ENCODE data around the gene FAXC.
"Not testable (repeated sequence)": the region's sequence is repeated elsewhere in the genome, so short reads cannot be mapped to it uniquely, and the experiment has no call there.

FAXC gene

DNA sequence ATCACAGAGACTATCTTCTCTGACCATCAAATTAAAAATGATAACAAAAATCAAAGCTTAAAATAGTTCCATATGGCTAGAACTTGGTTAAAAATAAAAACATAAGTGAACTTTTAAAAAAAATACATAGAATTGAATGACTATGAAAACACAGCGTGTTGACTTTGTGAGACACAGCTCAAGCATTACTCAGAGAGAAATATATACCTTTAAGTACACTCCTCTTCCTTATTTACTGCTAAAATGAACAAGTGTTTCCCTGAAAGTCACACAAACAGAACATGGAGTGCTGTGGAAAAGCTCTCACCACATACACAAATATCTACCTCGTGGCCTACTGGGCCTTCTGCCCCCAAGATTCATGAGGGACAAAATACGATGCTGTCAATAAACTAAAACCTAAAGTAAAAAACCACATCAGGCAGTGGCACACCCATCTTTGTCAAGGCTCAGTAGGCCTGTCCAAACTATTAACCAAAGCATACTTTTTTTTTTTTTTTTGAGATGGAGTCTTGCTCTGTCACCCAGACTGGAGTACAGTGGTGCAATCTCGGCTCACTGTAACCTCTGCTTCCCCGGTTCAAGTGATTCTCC, 7.5 kb downstream of the FAXC start:
- DNase-seq (ENCODE audit: low read depth): no peak

DNA sequence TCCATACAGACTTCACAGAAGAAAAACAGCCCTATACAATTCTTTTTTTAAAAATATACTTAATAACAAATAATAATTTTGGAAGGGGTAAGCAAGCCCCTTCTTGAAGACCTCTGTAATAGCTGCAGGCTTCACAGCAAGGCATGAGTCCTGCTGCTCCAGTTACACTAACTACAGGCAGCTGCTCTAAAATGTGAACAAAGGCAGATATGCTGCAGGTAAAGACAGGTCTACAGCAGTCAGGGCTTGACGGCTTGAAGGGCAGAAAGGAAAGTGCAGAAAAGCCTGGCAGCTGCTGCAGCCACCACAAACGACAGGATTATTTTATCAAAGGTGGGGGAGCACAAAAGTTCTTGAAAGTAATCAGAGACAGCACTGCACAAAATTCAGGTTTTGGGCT, 11.3 kb downstream of the FAXC start:
- no peak for DNase-seq (ENCODE audit: low read depth)

DNA sequence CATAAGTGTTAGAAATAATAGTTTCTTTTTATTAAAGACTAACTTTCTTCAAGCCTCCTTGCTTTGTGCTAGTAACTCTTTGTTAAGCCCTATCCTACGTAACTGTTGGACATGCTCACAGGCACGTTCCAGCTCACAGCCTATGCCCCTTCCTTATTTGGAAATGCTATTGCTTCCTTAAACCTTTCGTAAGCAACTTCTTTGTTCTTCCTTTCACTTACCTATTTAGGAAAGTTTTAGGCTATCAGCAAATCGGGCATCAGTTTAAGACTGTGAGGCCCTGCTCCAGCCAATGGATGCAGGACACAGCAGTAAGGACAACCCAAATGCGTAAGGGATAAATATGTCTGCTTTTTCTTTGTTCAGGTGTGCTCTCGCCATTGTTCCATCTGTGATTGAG, 14.2 kb downstream of the FAXC start:
- DNase-seq (ENCODE audit: low read depth): not testable (repeated sequence)

DNA sequence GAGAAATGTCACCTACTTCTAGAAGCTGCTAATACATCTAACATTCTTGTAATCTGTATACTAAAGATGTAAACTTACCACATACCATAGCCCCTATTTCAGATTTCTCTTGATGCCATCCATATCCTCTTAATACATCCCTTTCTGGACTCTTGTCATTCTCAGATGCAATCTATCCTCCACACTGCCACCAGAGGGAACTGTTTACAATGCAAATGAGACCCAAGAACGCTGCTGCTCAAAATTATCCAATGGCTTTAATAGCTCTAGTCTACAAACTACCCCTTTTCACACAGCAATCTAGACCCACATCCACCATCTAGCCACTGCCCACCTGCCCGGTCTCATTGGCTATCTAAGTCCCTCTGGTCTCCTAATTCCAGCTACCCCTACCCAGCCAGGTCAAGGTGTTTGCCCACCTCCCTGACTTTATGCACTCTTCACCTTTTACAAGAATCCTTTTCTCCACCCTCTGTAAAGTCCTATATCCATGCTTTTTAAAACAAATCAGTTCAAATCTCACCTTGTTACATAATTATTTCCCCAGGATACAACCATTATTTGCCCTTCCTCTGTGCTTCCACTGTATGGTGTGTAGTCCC, 14.8 kb downstream of the FAXC start:
- DNase-seq (ENCODE audit: low read depth): no peak

DNA sequence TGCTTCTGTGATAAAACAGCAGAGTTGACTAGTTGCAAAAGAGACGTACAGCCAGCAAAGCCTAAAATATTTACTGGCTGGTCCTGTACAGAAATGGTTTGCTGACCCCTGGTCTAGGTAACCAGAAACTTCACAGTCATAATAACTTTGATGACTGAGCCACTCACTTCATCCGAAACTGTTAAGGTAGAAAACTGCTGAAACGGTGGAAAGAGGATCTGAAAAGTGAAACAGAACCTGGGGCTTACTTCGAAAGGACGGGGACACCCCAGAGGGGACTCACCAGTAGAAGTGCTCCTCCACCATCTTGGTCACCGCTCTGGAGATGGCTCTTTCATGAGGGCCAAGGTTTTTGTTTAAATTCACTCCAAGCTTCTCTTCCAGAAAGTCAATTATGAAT, 16.4 kb downstream of the FAXC start:
- no peak for DNase-seq (ENCODE audit: low read depth)

DNA sequence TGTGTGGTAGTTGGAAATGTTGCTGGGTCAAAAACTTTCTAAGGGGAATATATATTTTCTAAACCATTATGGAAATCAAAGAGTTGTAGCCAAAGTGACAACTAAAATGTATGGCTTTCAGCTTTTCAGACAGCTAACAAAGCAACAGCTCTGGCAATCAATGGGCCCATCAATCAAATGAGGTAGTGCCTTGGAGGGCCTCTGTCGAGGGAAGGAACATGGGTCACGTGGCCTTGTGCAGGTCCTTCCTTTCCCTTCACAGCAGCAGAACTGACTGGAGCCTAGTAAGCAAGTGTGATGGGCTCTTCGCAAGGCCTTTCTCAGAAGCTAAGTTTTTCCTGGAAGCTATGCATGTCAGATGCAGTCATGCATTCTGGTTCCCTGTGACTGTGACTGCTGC, 17.9 kb downstream of the FAXC start:
- no peak for DNase-seq (ENCODE audit: low read depth)

DNA sequence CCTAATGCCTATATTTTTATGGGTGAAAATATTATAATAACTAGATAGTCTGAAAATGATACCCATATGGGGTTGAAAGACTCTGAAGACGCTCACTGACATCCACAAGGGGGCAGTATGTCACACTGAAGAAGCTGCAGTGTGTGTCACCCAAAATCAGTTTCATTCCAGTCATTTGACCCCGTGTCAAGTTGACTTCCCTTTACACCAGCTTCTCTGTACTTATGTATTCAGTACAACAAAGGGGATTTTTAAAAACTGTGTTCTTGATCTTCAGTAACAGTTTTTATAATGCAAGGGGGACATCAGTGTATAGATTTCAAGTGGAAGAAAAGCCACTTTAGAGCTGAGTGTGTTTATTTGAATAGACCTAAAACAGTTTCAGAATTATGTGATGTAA, 19.3 kb downstream of the FAXC start:
- DNase-seq (ENCODE audit: low read depth): peak; percentile 20

DNA sequence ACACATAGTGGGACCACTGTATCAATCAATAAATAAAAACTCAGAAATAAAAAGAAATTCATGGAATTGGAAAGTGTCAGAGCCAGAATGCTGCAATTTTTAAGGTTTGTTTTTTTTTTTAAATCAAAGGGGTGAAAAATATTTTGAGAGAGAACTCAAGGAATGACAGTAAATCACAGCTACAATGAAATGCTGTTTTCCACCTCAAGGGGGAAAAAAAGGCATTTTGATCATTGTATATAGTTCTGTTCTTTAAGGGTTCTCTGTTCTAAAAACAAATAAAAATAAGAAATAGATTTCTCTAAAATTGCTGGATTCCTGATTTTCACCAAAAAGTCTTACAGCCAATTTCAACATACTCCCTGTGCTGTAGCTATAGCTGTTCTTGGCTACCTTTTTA, 24.5 kb downstream of the FAXC start:
- DNase-seq (ENCODE audit: low read depth): no peak

DNA sequence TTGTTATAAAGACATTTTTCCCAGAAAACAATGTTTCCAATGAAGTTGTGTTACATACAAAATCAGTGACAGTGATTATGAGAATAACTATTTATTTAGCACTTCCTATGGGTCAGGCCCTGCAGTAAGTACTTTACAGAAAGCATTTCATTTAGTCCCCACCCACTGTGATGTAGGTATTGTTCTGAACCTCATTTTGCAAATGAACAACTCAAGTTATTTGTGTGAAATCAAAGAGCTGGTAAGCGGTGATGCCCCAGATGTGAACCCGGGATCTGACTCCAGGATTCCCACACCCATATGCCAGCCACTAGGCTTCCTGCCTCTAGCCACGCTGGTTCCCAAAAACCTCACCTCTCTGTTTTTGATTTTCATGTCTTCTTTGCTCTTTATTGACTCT, 30.9 kb downstream of the FAXC start:
- DNase-seq (ENCODE audit: low read depth): no peak

DNA sequence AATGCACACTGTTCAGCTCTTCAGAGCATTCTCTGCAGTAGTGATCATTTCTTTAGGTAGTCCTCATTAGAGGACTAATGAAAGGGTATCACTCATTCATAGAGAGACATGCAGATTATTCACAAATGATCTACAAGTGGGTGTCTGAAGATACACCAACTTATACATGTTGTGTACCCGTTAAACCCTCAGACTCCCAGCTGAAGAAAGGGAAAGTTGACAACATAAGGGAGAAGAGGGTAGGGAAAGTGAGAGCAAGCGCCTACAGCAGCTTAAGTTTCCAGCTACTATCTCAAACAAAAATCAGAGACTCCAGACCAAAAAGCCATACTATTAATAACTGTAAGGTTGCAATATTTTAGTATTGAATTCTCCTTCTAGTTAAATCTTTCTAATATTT, 37.1 kb downstream of the FAXC start:
- DNase-seq (ENCODE audit: low read depth): no peak

DNA sequence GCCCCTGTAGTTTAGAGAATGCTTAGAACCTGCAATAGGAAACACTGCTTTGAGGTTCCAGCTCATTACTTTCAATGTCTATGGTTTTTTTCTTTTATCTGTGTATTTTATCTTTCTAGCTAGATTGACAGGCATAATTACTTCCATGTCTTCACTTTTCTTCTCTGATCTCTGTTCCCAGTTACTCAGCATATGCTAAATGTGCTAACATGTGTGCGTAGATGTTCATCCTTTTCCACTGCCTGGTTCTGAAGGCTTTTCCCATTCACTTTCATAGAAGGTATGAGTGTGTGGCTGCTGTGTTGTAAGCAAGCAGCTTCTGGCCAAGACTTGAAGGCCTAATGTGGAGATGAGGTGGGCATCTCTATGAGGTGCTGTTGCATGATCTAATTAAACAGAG, 38.9 kb downstream of the FAXC start:
- no peak for DNase-seq (ENCODE audit: low read depth)

DNA sequence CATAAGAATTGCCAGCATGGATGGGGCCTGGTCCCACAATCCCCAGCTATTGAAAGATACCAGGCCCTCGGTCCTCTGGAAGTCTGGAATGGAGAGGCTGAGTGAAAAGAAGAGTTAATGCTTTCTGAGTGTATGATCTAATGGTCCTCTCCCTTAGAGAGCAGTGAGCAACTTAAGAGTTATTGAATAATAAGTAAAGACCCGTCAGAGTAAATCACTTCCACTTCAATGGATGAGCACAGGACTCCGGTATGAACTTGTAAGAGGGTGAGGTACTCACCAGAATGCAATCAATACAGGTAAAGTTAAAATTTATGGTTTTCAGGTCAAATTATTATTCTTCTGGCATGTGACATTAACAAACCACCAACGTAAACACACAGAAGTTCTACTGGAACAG, 39.9 kb downstream of the FAXC start:
- DNase-seq (ENCODE audit: low read depth): no peak

DNA sequence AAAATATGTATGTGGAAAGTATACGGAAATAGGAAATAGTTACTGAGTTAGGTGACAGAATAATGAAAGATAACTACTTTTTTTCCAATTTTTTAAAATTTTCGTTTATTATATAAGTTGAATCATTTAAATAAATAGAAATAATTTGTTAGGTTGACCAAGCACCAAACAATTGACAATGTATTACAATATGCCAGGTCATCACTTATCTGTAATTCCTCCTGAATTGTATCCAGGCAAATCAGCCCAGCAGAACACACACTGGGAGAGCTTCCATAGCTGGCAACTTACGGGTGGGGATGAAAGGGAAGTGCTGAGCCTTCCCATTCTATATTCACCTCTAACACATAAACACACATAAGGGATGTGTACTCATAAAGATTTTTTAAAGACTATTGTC, 40.7 kb downstream of the FAXC start:
- no peak for DNase-seq (ENCODE audit: low read depth)

DNA sequence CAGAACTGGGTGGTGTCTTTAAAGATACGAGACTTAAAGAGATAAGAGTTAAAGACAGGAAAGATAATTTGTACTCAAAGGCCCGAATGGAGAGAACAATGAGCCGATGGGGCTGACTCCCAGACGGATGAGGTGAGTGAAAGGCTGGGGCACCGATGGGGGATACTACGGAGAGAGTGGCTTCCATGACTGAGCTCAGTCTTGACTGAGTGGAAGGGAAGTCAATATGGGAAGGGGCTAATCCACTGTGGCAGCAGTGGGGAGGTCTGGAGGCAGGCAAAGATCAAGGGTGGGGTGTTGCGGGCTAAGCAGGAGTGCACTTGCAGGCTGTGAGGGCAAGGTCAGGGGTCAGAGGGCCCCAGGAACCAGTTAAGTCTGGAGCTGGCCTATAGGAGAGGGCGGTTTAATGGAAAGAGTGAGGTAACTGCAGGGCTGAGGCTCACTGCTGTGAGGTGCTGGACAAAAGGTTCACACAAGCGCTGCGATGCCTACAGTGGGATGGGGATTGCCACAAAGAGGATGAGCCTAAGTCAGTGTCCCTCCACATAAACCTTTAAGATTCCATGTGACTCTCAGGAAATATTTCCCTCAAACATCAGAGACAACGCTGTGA, 42.1 kb downstream of the FAXC start:
- DNase-seq (ENCODE audit: low read depth): no peak

DNA sequence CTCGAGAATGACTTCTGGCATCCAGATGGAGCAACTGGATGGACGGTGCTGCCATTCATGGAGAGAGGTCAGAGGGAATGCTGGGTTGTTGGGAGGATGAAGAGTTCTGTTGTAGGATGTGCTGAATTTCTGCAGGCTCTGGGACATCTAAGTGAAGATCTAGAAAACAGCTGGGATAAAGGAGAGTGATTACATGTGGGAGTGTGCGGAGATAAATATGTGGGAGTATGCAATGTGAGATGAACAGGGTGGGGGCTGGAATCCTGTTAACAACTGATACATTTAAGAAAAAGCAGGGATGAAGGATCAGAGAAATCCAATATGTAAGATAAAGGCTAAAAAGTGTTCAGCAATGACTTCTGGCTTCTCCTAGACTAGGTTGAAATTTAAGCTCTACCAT, 43.1 kb downstream of the FAXC start:
- no peak for DNase-seq (ENCODE audit: low read depth)

DNA sequence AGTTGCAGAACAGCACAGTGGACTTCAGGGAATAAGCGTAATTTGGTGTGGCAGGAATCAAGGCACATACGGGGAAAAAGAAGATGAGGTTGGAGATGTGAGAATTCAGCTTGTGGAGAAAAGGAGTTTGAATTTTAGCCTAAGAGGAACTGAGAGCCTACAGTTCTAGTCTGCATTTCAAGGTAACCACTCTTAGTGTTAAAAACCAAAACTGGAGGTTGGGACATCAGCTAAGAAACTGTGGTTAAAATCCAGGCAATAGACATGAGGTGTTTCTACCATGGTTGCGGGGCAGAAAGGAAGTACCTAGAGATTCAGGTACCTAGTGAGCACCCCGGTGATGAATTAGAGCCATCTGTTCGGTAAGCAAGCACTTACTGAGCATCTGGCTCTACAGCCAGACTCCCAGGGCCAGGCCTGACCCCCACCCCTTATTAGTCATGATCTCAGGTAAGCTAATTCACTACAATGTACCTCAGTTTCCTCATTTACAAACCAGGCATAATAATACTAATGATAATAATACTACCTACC, 44.4 kb downstream of the FAXC start:
- no peak for DNase-seq (ENCODE audit: low read depth)

DNA sequence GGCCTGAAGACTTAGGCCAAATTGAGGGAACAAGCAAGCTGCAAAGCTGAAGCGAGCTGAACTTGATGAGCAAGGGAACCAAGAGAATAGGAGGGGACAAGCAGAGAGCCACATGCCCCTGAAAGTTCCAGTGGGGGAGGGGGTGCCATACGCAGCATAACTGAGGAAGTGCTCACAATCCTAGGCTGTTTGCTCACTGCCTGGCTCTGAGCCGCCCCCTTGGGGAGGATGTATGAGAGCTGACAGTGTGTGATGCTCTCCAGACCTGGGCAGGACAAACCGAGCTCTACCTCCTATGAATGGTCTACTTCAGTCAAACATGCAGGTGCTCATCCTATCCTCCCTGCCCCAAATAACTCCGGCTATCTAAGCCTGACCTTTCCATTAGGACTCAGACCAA, 52.1 kb downstream of the FAXC start:
- DNase-seq (ENCODE audit: low read depth): no peak

DNA sequence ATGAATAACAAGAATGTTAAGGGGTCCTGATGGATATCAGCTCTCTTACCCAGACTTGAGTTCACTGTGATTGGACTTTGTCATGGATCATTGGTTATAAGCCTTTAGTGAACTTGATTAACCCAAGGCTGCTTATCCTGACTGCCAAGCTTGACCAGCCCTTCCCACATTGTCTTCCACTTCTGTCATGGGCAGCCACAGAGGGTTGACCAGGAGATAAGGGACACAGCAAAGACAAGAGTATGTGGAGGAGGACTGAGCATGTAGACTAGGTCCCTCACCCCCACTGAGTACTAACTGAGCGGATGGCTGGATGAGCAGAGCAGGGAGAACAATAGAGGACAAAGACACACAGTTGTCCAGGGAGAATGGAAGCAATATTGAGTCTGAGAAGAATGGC, 52.5 kb downstream of the FAXC start:
- DNase-seq (ENCODE audit: low read depth): no peak

DNA sequence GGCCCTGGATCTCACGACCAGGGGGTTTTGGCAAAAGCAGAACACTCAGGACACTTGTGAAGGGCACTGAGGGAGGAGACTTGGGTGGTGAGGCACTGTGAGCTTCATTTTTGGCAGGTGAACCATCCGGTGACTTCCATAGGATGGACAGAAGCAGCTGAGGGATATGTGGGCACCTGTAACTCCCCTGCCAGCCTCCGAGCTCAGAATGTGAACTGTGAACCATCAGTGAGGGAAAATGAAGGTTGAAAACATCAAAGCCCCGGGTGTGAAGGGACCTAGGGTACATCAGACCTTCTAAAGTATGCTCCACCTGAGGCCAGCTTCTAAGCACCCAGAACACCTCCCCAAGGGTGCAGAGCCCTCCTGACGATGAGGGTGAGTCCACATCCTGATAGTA, 53.2 kb downstream of the FAXC start:
- no peak for DNase-seq (ENCODE audit: low read depth)

DNA sequence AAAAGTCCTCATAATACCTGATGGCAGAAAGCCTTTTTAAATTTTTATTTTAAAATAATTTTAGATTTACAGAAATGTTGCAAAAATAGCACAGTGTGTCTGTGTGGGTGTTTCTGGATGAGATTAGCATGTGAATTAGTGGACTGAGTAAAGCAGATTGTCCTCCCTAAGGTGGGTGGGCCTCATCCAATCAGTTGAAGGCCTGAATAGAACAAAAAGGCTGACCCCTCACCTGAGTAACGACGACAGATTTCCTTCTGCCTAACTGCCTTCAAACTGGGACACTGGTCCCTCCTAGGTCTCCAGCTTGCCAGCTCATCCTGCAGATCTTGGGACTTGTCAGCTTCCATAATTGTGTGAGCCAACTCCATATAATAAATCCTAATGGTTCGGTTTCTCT, 54.2 kb downstream of the FAXC start:
- DNase-seq (ENCODE audit: low read depth): no peak

DNA sequence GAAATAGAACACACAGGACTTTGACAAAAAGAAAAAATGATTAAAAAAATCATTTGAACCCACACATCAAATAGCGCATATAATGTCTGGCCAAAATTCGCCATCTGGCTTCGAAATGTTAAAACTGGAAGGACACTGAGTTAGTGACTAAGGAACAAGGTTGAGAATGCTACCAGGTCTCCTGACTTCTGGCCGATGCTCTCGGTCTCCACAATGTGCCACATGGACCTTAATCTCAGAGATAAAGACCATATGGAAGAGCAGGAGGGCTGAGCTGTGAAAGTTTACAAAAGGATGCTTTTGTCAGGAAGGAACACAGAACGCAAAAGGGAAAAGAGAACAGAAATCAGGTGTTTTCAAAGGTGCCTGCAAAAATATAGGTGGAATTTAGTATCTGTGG, 54.7 kb downstream of the FAXC start:
- DNase-seq (ENCODE audit: low read depth): no peak

DNA sequence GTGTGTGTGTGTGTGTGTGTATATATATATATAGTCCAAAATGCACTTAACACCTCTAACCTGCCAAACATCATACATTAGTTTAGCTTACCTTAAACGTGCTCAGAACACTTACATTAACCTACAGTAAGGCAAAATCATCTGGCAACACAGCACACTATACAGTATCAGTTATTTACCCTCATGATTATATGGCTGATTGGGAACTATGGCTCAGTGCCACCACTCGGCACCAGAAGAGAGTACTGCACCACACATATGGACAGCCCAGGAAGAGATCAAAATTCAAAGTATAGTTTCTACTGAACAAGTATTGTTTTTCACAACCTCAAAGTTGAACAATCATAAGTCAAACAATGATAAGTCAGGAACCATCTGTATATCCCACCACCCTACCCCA, 59.8 kb downstream of the FAXC start:
- DNase-seq (ENCODE audit: low read depth): no peak

DNA sequence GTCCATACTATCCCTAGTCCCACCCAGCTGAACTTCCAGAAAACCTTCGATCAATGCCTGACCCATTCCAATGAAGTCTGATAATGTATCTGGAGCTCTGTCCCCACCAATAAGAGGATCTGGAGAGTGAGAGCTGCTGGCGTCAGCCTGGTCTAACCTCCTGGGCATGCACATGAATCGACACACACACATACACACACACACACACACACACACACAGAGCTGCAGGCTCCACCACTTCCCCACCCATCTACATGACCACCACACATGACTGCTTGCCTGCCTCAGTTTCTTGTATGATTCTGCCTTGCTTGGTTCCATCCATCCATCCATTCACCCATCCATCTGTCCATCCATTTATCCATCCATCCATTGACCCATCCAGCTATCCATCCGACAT, 60.8 kb downstream of the FAXC start:
- DNase-seq (ENCODE audit: low read depth): no peak

DNA sequence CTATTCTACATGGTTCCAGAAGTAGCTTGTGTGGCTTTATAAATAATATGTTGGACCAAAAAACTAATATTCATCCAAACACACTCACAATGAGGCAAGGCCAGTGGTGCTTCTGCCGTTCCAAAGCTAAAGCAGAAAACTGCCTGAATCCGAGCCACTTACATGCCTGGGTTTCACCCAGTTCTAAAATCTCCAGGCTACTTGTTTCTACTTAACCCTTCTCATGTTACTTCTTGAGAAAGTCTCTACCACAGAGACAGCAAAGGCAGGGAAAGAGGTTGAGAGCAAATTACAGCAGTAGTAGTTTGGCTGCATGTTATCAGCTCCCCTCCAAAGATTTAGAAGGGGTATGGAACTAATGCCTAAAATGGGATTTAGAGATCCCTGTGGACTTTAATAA, 62.0 kb downstream of the FAXC start:
- DNase-seq (ENCODE audit: low read depth): no peak

Measured in stimulated activated CD8-positive, alpha-beta memory T cell treated with anti-CD3 and anti-CD28 coated beads, Interleukin-4, amount 100 ng/mL, for 24 hours (primary cell).